GM23248 (cell line): ENCODE measurements around the gene TMEM204.

Experiments
- EZH2 ChIP-seq: fragments of 200-600 bp; sonication (generic); IDR thresholded peaks from 2 replicates; pipeline ENCODE4 v1.6.1; 2018; ENCODE audit warnings: antibody characterized with exemption, mild to moderate bottlenecking; ENCODE audit not compliant: insufficient read depth, poor library complexity, severe bottlenecking
- EZH2phosphoT487 ChIP-seq: fragments of 200-600 bp; sonication (generic); IDR thresholded peaks from 2 replicates; pipeline ENCODE4 v1.6.1; 2018; ENCODE audit warnings: antibody characterized with exemption, moderate library complexity, mild to moderate bottlenecking, low read depth; ENCODE audit not compliant: insufficient read depth

DNA sequence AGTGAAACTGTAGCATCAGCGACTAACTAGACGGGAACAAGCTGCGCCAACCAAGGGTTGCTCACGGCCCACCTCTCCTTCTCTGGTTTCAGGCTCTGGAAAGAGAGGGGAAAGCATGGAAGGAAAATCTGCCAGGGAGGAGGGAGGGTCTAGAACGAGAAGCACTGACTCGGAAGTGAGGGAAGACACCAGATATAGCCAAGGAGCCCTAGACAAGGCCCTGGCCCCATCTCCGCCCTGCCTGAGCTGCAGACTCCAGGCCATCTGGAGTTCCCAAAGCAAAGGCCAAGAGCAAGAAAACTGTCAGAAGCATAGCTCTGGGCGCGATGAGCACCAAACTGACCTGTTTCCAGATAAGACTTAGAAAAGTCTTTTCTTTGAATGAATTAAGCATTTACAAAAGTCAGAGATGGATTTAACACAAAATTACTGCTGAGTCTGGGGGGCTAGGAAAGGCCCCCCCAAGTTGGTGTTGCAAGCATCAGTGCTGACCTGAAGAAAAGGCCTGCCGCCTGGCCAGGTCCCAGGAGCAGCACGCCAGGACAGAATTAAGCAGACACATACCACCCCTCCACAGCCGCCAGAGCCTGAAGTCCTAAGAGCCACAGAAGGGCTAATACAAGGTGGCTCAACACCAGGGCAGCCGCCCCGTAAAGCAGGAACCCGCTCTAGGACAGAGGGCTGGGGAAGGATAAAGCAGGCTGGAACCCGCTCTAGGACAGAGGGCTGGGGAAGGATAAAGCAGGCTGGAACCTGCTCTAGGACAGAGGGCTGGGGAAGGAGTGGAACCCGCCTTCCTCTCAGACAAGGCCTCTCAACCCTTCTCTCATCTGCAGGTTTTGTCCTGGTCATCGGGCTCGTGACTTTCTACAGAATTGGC is 20.7 kb downstream of the TMEM204 start:
- TF ChIP-seq EZH2 (no peak), EZH2phosphoT487 (no peak)
